Esophagus muscularis mucosa (tissue), 4 donors: ENCODE measurements around the gene SPSB1. TPM values are rescaled to one million over a fixed set of nuclear protein-coding genes. Genes with fewer than 3 reads are reported as not detected.

ENCODE experiments used
- DNase-seq: peaks from one replicate; pipeline ENCODE4 v3.0.0-alpha.2; 2017; ENCODE audit errors: extremely low spot score
- H3K27ac ChIP-seq, 4 donors: fragments of 200-600 bp; sonication (generic); replicated peaks in 1 of 4; 1 replicate in 3 of 4; 2 replicates in 1 of 4; pipeline ENCODE4 v1.5.1; 2016 to 2019; ENCODE audit warnings: mild to moderate bottlenecking in 1 of 4
- H3K27me3 ChIP-seq, 4 donors: fragments of 200-600 bp; sonication (generic); one replicate each; pipeline versions ENCODE4 v1.5.1 to v1.6.0; 2016 to 2019
- H3K36me3 ChIP-seq, 4 donors: fragments of 200-600 bp; sonication (generic); one replicate each; pipeline ENCODE4 v1.5.1; 2016 to 2019
- H3K4me1 ChIP-seq, 4 donors: fragments of 200-600 bp; sonication (generic); one replicate each; pipeline ENCODE4 v1.5.1; 2016 to 2019
- H3K4me3 ChIP-seq, 4 donors: fragments of 200-600 bp; sonication (generic); 1 replicate in 2 of 4; 2 replicates in 2 of 4; pipeline ENCODE4 v1.5.1; 2016 to 2019; ENCODE audit warnings: mild to moderate bottlenecking in 4 of 4, moderate library complexity in 1 of 4
- H3K9me3 ChIP-seq, 4 donors: fragments of 200-600 bp; sonication (generic); 1 replicate in 3 of 4; 2 replicates in 1 of 4; pipeline ENCODE4 v1.5.1; 2016 to 2019
- EP300 ChIP-seq: sonication (generic); formaldehyde crosslinking; IDR thresholded peaks from one replicate; pipeline ENCODE4 v1.6.1; 2017; ENCODE audit warnings: antibody characterized with exemption
- POLR2A ChIP-seq: fragments of 450-650 bp; IDR thresholded peaks from one replicate; pipeline ENCODE4 v1.6.1; 2017; ENCODE audit warnings: antibody characterized with exemption, moderate library complexity, mild to moderate bottlenecking, low read depth
- POLR2AphosphoS5 ChIP-seq, 2 donors: sonication (generic); formaldehyde crosslinking; IDR thresholded peaks; one replicate each; pipeline ENCODE4 v1.6.1; 2017; ENCODE audit warnings: antibody characterized with exemption in 2 of 2
- WGBS: methylation state at CpG from one replicate; pipeline ENCODE4 v1.1.5; 2018; 5-methylcytosine and 5-hydroxymethylcytosine counted together
- intact Hi-C: fragments of 100-400 bp; cut with DNase I; formaldehyde crosslinking; loops from one replicate; pipeline ENCODE4 v1.15.1; 2023
- total RNA-seq, 4 donors: library from RNA; depleted of rRNA; stranded (reverse); fragments of >200 nt; gene quantifications; one replicate each; pipeline versions ENCODE4 v1.1.0 to v1.2.1, GENCODE V29; 2016
- TF ChIP-seq, protein P1 (sequence below), 3 experiments: fragments of 200-600 bp in 2 of 3; fragments of 450-650 bp in 1 of 3; sonication (generic) in 2 of 3; IDR thresholded peaks; one replicate each; pipeline ENCODE4 v1.5.1; 2017 to 2019; ENCODE audit warnings: antibody characterized with exemption in 3 of 3, mild to moderate bottlenecking in 2 of 3, moderate library complexity in 1 of 3

SPSB1 gene
- total RNA-seq, 4 donors from 2014 or later = 61.0 to 104 (median 97.4) TPM

DNA sequence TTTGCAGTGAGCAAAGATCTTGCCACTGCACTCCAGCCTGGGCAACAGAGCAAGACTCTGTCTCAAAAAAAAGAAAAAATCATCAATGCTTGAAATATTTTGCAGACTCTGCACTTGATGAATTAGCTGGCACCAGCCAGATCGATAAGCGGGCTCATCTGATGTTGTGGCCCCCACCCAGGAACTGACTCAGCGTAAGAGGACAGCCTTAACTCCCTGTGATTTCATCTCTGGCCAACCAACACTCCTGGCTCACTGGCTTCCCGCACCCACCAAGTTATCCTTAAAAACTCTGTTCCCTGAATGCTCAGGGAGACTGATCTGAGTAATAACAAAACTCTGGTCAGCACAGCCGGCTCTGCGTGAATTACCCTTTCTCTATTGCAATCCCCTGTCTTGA, 98.9 kb downstream of the SPSB1 start:
- no peak overlapping the region for H3K27ac ChIP-seq
- peaks cover 0 to 8% (median 3%) of the 10 kb centered on the region in 4 donors for H3K9me3 ChIP-seq
- peaks cover 6 to 20% (median 15%) of the 10 kb centered on the region in 4 donors for H3K4me1 ChIP-seq
- TF ChIP-seq POLR2AphosphoS5 (IDR thresholded peaks at IDR 0.05) = no peak
- TF ChIP-seq POLR2A = no peak
- TF ChIP-seq EP300 = no peak
- TF ChIP-seq, protein P1, sequence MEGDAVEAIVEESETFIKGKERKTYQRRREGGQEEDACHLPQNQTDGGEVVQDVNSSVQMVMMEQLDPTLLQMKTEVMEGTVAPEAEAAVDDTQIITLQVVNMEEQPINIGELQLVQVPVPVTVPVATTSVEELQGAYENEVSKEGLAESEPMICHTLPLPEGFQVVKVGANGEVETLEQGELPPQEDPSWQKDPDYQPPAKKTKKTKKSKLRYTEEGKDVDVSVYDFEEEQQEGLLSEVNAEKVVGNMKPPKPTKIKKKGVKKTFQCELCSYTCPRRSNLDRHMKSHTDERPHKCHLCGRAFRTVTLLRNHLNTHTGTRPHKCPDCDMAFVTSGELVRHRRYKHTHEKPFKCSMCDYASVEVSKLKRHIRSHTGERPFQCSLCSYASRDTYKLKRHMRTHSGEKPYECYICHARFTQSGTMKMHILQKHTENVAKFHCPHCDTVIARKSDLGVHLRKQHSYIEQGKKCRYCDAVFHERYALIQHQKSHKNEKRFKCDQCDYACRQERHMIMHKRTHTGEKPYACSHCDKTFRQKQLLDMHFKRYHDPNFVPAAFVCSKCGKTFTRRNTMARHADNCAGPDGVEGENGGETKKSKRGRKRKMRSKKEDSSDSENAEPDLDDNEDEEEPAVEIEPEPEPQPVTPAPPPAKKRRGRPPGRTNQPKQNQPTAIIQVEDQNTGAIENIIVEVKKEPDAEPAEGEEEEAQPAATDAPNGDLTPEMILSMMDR (IDR thresholded peaks at IDR 0.05) = no peak
- no peaks in the 10 kb centered on the region for H3K36me3 ChIP-seq
- DNase-seq = no peak
- 79% methylated on average over 6 of the region's 6 CpGs for WGBS
- no peak overlapping the region for H3K4me3 ChIP-seq
- no peaks in the 10 kb centered on the region for H3K27me3 ChIP-seq
- intact Hi-C loops = no loop called here

DNA sequence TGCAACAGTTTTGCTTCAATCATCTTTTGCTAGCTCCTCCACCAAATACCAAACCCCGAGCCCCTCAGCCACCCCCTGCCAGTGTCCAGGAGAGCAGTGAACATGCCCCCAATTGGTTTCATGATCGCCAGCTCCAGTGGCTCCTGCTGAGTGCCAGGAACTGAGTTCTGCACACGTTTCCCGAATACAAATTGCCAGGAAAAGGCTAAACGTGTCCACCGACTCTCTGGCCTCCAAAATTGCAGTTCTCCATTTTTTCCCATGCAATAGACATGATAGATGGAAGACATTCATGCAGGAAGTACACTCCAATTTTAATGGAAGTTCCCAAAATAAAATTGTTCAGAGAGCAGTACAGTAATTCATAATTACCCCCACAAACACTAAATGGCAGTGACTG, 101.3 kb downstream of the SPSB1 start:
- Histone ChIP-seq H3K4me3 (no peak overlapping the region), H3K9me3 (peaks cover 0 to 8% (median 3%) of the 10 kb centered on the region in 4 donors), H3K36me3 (no peaks in the 10 kb centered on the region), H3K27me3 (no peaks in the 10 kb centered on the region), H3K4me1 (peaks cover 0 to 21% (median 17%) of the 10 kb centered on the region in 4 donors), H3K27ac (no peak overlapping the region)
- 90% methylated on average over 6 of the region's 6 CpGs for WGBS
- DNase-seq = no peak
- intact Hi-C loops = no loop called here
- TF ChIP-seq POLR2AphosphoS5 (IDR thresholded peaks at IDR 0.05) (no peak), POLR2A (no peak), EP300 (no peak)
- TF ChIP-seq, protein P1 (IDR thresholded peaks at IDR 0.05) = no peak

DNA sequence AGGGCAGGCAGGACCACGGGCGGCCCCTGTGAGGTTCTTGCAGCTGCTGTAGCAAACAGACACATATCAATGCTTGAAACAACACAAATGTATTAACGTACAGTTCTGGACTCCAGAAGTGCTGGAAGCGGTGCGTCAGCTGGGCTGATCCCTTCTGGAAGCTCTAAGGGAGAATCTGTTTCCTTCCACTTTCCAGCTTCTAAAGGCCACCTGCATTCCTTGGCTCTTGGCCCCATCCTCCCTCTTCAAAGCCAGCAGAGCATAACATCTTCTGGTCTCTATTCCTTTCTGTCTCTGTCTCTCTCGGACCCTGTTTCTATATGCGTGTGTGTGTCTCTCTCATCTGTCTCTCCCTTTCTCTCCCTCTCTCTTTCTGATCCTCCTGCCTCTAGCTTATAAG, 102.3 kb downstream of the SPSB1 start:
- WGBS = 92% methylated on average over 7 of the region's 7 CpGs

DNA sequence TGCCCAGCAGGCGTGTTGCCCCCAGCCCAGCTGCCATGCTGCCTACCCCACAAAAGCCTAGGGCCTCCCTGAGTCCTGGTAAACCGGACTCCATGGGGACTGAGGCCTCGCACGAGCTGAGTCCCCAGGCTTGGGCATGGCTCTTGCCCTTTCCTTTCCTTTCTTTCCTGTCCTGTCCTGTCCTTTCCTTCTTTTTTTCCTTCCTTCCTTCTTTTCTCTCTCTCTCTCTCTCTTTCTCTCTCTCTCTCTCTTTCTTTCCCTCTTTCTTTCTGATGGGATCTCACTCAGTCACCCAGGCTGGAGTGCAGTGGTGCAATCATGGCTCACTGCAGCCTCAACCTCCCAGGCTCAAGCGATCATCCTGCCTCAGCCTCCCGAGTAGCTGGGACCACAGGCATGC, 104.4 kb downstream of the SPSB1 start:
- Histone ChIP-seq H3K9me3 (peaks cover 0 to 8% (median 3%) of the 10 kb centered on the region in 4 donors), H3K36me3 (no peaks in the 10 kb centered on the region), H3K27ac (peak overlapping the region in 3 of 4 donors; percentile 47 to 62 (median 55)), H3K27me3 (no peaks in the 10 kb centered on the region), H3K4me1 (peaks cover 25 to 38% (median 36%) of the 10 kb centered on the region in 4 donors), H3K4me3 (no peak overlapping the region)
- 86% methylated on average over 6 of the region's 6 CpGs for WGBS
- intact Hi-C loops = no loop called here
- DNase-seq = no peak
- no peak for TF ChIP-seq POLR2A
- TF ChIP-seq, protein P1 (IDR thresholded peaks at IDR 0.05) = no peak
- TF ChIP-seq EP300 = no peak
- TF ChIP-seq POLR2AphosphoS5 (IDR thresholded peaks at IDR 0.05) = no peak

More for the DNA sequence above, 102.3 kb downstream of the SPSB1 start:
- TF ChIP-seq POLR2AphosphoS5 (IDR thresholded peaks at IDR 0.05) = no peak
- TF ChIP-seq EP300 = no peak
- TF ChIP-seq POLR2A = no peak
- TF ChIP-seq, protein P1 (IDR thresholded peaks at IDR 0.05) = no peak
- Histone ChIP-seq H3K27ac (no peak overlapping the region), H3K4me1 (peaks cover 8 to 28% (median 24%) of the 10 kb centered on the region in 4 donors), H3K27me3 (no peaks in the 10 kb centered on the region), H3K9me3 (peaks cover 0 to 8% (median 3%) of the 10 kb centered on the region in 4 donors), H3K4me3 (no peak overlapping the region), H3K36me3 (no peaks in the 10 kb centered on the region)
- no peak for DNase-seq
- intact Hi-C loops = no loop called here
